ENCODE measurements around the gene BHLHA9.
"Not testable (repeated sequence)": the region's sequence is repeated elsewhere in the genome, so short reads cannot be mapped to it uniquely, and the experiment has no call there.

BHLHA9 gene

GRCh38 chr17:1229349-1229899 lies 40.8 kb upstream of the BHLHA9 start:
- Histone ChIP-seq H3K9ac (peak overlapping the region; percentile 74), H3K9me3 (no peaks in the 10 kb centered on the region), H3K36me3 (peaks cover 7% of the 10 kb centered on the region; the same call in 1 of the 2 replicates), H3K27me3 (peaks cover 65% of the 10 kb centered on the region), H4K20me1 (peaks cover 48% of the 10 kb centered on the region), H3K4me2 (peak overlapping the region; percentile 97), H3K4me3 (peak overlapping the region; percentile 82), H3K27ac (peak overlapping the region; percentile 74), H3K4me1 (peaks cover 26% of the 10 kb centered on the region)
- TF ChIP-seq Cebpa-rat (IDR thresholded peaks at IDR 0.05): no peak

- Histone ChIP-seq H3K9me3 (no peaks in the 10 kb centered on the region), H3K36me3 (peaks cover 7% of the 10 kb centered on the region; the same call in 1 of the 2 replicates), H3K4me2 (peak overlapping the region; percentile 97), H3K4me3 (peak overlapping the region; percentile 82), H3K27me3 (peaks cover 65% of the 10 kb centered on the region), H3K9ac (0 out of 2 replicates have a peak overlapping the region, but pooled peaks have one; percentile 74), H4K20me1 (peaks cover 42% of the 10 kb centered on the region), H3K4me1 (peaks cover 26% of the 10 kb centered on the region), H3K27ac (no peak overlapping the region)
- TF ChIP-seq Cebpa-rat (IDR thresholded peaks at IDR 0.05): no peak
These were observed 40.2 kb upstream of the BHLHA9 start for GRCh38 chr17:1229900-1230501.

- no peaks in the 10 kb centered on the region for H3K9me3 ChIP-seq
- no peak overlapping the region for H3K4me2 ChIP-seq
- no peak overlapping the region for H3K4me3 ChIP-seq
- no peak for TF ChIP-seq Cebpa-rat (IDR thresholded peaks at IDR 0.05)
- 0 out of 2 replicates have a peak, but pooled peaks cover 4% of the 10 kb centered on the region for H3K36me3 ChIP-seq
- H3K27ac ChIP-seq: no peak overlapping the region
- H3K4me1 ChIP-seq: peaks cover 26% of the 10 kb centered on the region
- H3K9ac ChIP-seq: no peak overlapping the region
- H4K20me1 ChIP-seq: peaks cover 27% of the 10 kb centered on the region
- peaks cover 63% of the 10 kb centered on the region for H3K27me3 ChIP-seq
These were observed 38.8 kb upstream of the BHLHA9 start for GRCh38 chr17:1231456-1231855.

- Histone ChIP-seq H3K4me3 (no peak overlapping the region), H3K9me3 (no peaks in the 10 kb centered on the region), H3K36me3 (no peaks in the 10 kb centered on the region), H3K9ac (no peak overlapping the region), H3K27me3 (peaks cover 54% of the 10 kb centered on the region), H3K4me2 (no peak overlapping the region), H4K20me1 (peaks cover 18% of the 10 kb centered on the region), H3K4me1 (peaks cover 25% of the 10 kb centered on the region), H3K27ac (no peak overlapping the region)
- no peak for TF ChIP-seq Cebpa-rat (IDR thresholded peaks at IDR 0.05)
These were observed 37.9 kb upstream of the BHLHA9 start for GRCh38 chr17:1232331-1232730.

GRCh38 chr17:1232786-1233185 lies 37.5 kb upstream of the BHLHA9 start:
- H3K4me1 ChIP-seq: peaks cover 21% of the 10 kb centered on the region
- peaks cover 50% of the 10 kb centered on the region for H3K27me3 ChIP-seq
- no peaks in the 10 kb centered on the region for H3K36me3 ChIP-seq
- H3K4me3 ChIP-seq: no peak overlapping the region
- H3K9me3 ChIP-seq: no peaks in the 10 kb centered on the region
- H3K4me2 ChIP-seq: no peak overlapping the region
- no peak overlapping the region for H3K9ac ChIP-seq
- no peak for TF ChIP-seq Cebpa-rat (IDR thresholded peaks at IDR 0.05)
- no peak overlapping the region for H3K27ac ChIP-seq
- peaks cover 14% of the 10 kb centered on the region for H4K20me1 ChIP-seq

GRCh38 chr17:1234455-1234854 lies 35.8 kb upstream of the BHLHA9 start:
- Histone ChIP-seq H3K36me3 (no peaks in the 10 kb centered on the region), H4K20me1 (no peaks in the 10 kb centered on the region), H3K9ac (no peak overlapping the region), H3K27ac (no peak overlapping the region), H3K9me3 (no peaks in the 10 kb centered on the region), H3K4me1 (peaks cover 15% of the 10 kb centered on the region), H3K4me3 (no peak overlapping the region), H3K27me3 (peaks cover 33% of the 10 kb centered on the region), H3K4me2 (no peak overlapping the region)
- TF ChIP-seq Cebpa-rat (IDR thresholded peaks at IDR 0.05): no peak

- no peak overlapping the region for H3K4me3 ChIP-seq
- H3K36me3 ChIP-seq: no peaks in the 10 kb centered on the region
- H3K4me1 ChIP-seq: peaks cover 19% of the 10 kb centered on the region
- no peak overlapping the region for H3K9ac ChIP-seq
- H3K27me3 ChIP-seq: peaks cover 4% of the 10 kb centered on the region
- no peaks in the 10 kb centered on the region for H3K9me3 ChIP-seq
- H3K27ac ChIP-seq: no peak overlapping the region
- no peaks in the 10 kb centered on the region for H4K20me1 ChIP-seq
- no peak for TF ChIP-seq Cebpa-rat (IDR thresholded peaks at IDR 0.05)
- H3K4me2 ChIP-seq: no peak overlapping the region
These were observed 32.8 kb upstream of the BHLHA9 start for GRCh38 chr17:1237471-1237870.

- Histone ChIP-seq H3K27ac (no peak overlapping the region), H3K9me3 (no peaks in the 10 kb centered on the region), H3K27me3 (no peaks in the 10 kb centered on the region), H3K9ac (no peak overlapping the region), H3K36me3 (no peaks in the 10 kb centered on the region), H3K4me1 (peaks cover 19% of the 10 kb centered on the region), H4K20me1 (no peaks in the 10 kb centered on the region), H3K4me3 (no peak overlapping the region), H3K4me2 (peak overlapping the region; percentile 57)
- TF ChIP-seq Cebpa-rat (IDR thresholded peaks at IDR 0.05): no peak
These were observed 31.0 kb upstream of the BHLHA9 start for GRCh38 chr17:1239210-1239609.

- not testable (repeated sequence) for H3K9me3 ChIP-seq, H4K20me1 ChIP-seq, H3K27ac ChIP-seq, H3K9ac ChIP-seq, H3K27me3 ChIP-seq, H3K36me3 ChIP-seq, H3K4me3 ChIP-seq
- H3K4me1 ChIP-seq: peaks cover 19% of the 10 kb centered on the region
- H3K4me2 ChIP-seq: peak overlapping the region; percentile 57
These were observed 29.8 kb upstream of the BHLHA9 start for GRCh38 chr17:1240426-1240825.

- no peak for TF ChIP-seq Cebpa-rat (IDR thresholded peaks at IDR 0.05)
- H3K9me3 ChIP-seq: no peaks in the 10 kb centered on the region
- no peak overlapping the region for H3K4me3 ChIP-seq
- H3K36me3 ChIP-seq: no peaks in the 10 kb centered on the region
- no peaks in the 10 kb centered on the region for H3K27me3 ChIP-seq
- peaks cover 19% of the 10 kb centered on the region for H3K4me1 ChIP-seq
- H4K20me1 ChIP-seq: no peaks in the 10 kb centered on the region
- no peak overlapping the region for H3K27ac ChIP-seq
- H3K9ac ChIP-seq: no peak overlapping the region
- H3K4me2 ChIP-seq: no peak overlapping the region
These were observed 28.3 kb upstream of the BHLHA9 start for GRCh38 chr17:1241929-1242328.
